ENCODE results near the gene HELB.

The HELB gene

GRCh38 chr12:66367015-66367667, 64.8 kb downstream of the HELB start:
- Histone ChIP-seq H3K9me3 (ENCODE audit: control insufficient read depth, low read length) (no peaks in the 10 kb centered on the region), H3K4me1 (ENCODE audit: control insufficient read depth, insufficient read depth, low read length) (no peaks in the 10 kb centered on the region), H3K9ac (ENCODE audit: low read length) (no peak overlapping the region), H3K4me3 (ENCODE audit: low read length) (no peak overlapping the region), H3K36me3 (ENCODE audit: control insufficient read depth, insufficient read depth, low read length) (no peaks in the 10 kb centered on the region), H3K27me3 (ENCODE audit: control insufficient read depth, insufficient read depth, low read length) (no peaks in the 10 kb centered on the region)

GRCh38 chr12:66371982-66372381, 69.7 kb downstream of the HELB start:
- H3K4me1 ChIP-seq (ENCODE audit: control insufficient read depth, insufficient read depth, low read length): no peaks in the 10 kb centered on the region
- no peak overlapping the region for H3K9ac ChIP-seq (ENCODE audit: low read length)
- no peaks in the 10 kb centered on the region for H3K27me3 ChIP-seq (ENCODE audit: control insufficient read depth, insufficient read depth, low read length)
- no peak overlapping the region for H3K4me3 ChIP-seq (ENCODE audit: low read length)
- no peaks in the 10 kb centered on the region for H3K36me3 ChIP-seq (ENCODE audit: control insufficient read depth, insufficient read depth, low read length)
- no peaks in the 10 kb centered on the region for H3K9me3 ChIP-seq (ENCODE audit: control insufficient read depth, low read length)

DNA sequence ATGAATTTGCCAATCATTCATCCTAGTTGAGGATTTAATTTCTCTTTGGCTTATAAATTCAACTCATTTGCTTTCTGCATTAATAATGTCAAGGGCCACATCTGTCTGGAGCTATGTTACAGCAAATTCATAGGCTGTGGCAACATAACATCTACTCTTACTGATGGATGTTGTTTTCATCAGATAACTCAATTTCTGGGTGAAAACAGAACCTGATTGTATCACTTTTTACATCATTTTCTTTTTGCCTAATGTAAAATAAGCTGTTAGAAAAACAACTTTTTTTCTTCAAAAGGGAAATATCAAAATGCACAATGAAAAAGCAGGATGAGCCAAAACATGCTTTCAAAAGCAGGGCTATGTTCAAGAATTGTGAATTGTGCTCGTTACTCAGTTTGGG, 73.3 kb downstream of the HELB start:
- H3K4me1 ChIP-seq (ENCODE audit: control insufficient read depth, insufficient read depth, low read length): no peaks in the 10 kb centered on the region
- H3K4me3 ChIP-seq (ENCODE audit: low read length): no peak overlapping the region
- H3K36me3 ChIP-seq (ENCODE audit: control insufficient read depth, insufficient read depth, low read length): no peaks in the 10 kb centered on the region
- no peak overlapping the region for H3K9ac ChIP-seq (ENCODE audit: low read length)
- H3K27me3 ChIP-seq (ENCODE audit: control insufficient read depth, insufficient read depth, low read length): no peaks in the 10 kb centered on the region
- H3K9me3 ChIP-seq (ENCODE audit: control insufficient read depth, low read length): no peaks in the 10 kb centered on the region

DNA sequence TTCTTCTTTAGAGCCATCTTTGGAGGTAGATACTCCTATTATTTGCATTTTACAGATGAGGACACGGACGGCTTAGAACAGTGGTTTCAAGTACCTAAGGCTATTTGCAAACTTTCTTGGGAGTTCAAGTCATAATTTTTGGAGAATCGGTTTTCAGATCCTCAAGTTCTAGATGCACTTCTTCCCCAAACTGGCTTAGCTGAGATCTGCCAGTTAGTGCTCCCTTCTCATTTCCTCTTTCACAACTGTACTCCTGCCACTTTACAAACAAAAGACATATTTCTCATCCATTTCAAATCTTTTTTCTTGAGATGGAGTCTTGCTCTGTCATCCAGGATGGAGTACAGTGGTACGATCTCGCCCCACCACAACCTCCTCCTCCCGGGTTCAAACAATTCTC, 77.3 kb downstream of the HELB start:
- H3K36me3 ChIP-seq (ENCODE audit: control insufficient read depth, insufficient read depth, low read length): no peaks in the 10 kb centered on the region
- H3K4me1 ChIP-seq (ENCODE audit: control insufficient read depth, insufficient read depth, low read length): no peaks in the 10 kb centered on the region
- H3K9ac ChIP-seq (ENCODE audit: low read length): no peak overlapping the region
- H3K4me3 ChIP-seq (ENCODE audit: low read length): no peak overlapping the region
- no peaks in the 10 kb centered on the region for H3K27me3 ChIP-seq (ENCODE audit: control insufficient read depth, insufficient read depth, low read length)
- no peaks in the 10 kb centered on the region for H3K9me3 ChIP-seq (ENCODE audit: control insufficient read depth, low read length)

GRCh38 chr12:66380769-66381535, 78.7 kb downstream of the HELB start:
- Histone ChIP-seq H3K9ac (ENCODE audit: low read length) (no peak overlapping the region), H3K36me3 (ENCODE audit: control insufficient read depth, insufficient read depth, low read length) (no peaks in the 10 kb centered on the region), H3K27me3 (ENCODE audit: control insufficient read depth, insufficient read depth, low read length) (no peaks in the 10 kb centered on the region)

GRCh38 chr12:66387117-66387516, 84.8 kb downstream of the HELB start:
- Histone ChIP-seq H3K9ac (ENCODE audit: low read length) (no peak overlapping the region), H3K4me3 (ENCODE audit: low read length) (no peak overlapping the region), H3K4me1 (ENCODE audit: control insufficient read depth, insufficient read depth, low read length) (no peaks in the 10 kb centered on the region), H3K9me3 (ENCODE audit: control insufficient read depth, low read length) (no peaks in the 10 kb centered on the region), H3K36me3 (ENCODE audit: control insufficient read depth, insufficient read depth, low read length) (no peaks in the 10 kb centered on the region), H3K27me3 (ENCODE audit: control insufficient read depth, insufficient read depth, low read length) (no peaks in the 10 kb centered on the region)

More at GRCh38 chr12:66380769-66381535, 78.7 kb downstream of the HELB start:
- Histone ChIP-seq H3K9me3 (ENCODE audit: control insufficient read depth, low read length) (no peaks in the 10 kb centered on the region), H3K4me1 (ENCODE audit: control insufficient read depth, insufficient read depth, low read length) (no peaks in the 10 kb centered on the region), H3K4me3 (ENCODE audit: low read length) (no peak overlapping the region)

All from mucosa of stomach (tissue), 1 donor.